Naive thymus-derived CD4-positive, alpha-beta T cell (primary cell): ENCODE data around the gene PTGES2. TPM values are rescaled to one million over a fixed set of nuclear protein-coding genes. Genes with fewer than 3 reads are reported as not detected.

Experiments used
- ATAC-seq: fragments of 150-1000 bp; cut with Tn5 transposase; 2 replicates; pipeline ENCODE4 v1.10.0; 2021; ENCODE audit warnings: mild to moderate bottlenecking, moderate library complexity
- CTCF ChIA-PET: fragments of 350-600 bp; sonication (Branson Sonifier 250); formaldehyde crosslinking; loops from one replicate; lab custom pipeline; 2021; ENCODE audit warnings: antibody characterized with exemption; lab: Charles Lee
- POLR2A ChIA-PET: fragments of 350-600 bp; sonication (Branson Sonifier 250); formaldehyde crosslinking; loops from one replicate; lab custom pipeline; 2021; ENCODE audit warnings: antibody characterized with exemption, inconsistent platforms; lab: Charles Lee
- DNase-seq, 9 donors: peaks; one replicate each; pipeline versions ENCODE4 v3.0.0 to v3.0.0-alpha.2; 2020 to 2022; ENCODE audit warnings: mixed read lengths in 1 of 9
- H3K27ac ChIP-seq: one replicate; pipeline ENCODE4 v1.7.0; 2013; ENCODE audit warnings: mild to moderate bottlenecking, low read depth, low read length, moderate library complexity
- H3K27me3 ChIP-seq, 2 donors: one replicate each; pipeline ENCODE4 v1.7.0; 2013; ENCODE audit warnings: low read length in 2 of 2, mild to moderate bottlenecking in 2 of 2, moderate library complexity in 2 of 2; ENCODE audit not compliant: control insufficient read depth in 2 of 2, insufficient read depth in 2 of 2
- H3K36me3 ChIP-seq, 3 experiments: 1 replicate in 2 of 3; 2 replicates in 1 of 3; pipeline ENCODE4 v1.7.0; 2013; ENCODE audit warnings: low read length in 3 of 3, mild to moderate bottlenecking in 3 of 3, moderate library complexity in 1 of 3; ENCODE audit not compliant: insufficient read depth in 3 of 3, control insufficient read depth in 2 of 3
- H3K4me1 ChIP-seq, 2 donors: one replicate each; pipeline ENCODE4 v1.7.0; 2013; ENCODE audit warnings: low read length in 2 of 2, mild to moderate bottlenecking in 2 of 2, moderate library complexity in 1 of 2; ENCODE audit not compliant: control insufficient read depth in 2 of 2, insufficient read depth in 2 of 2
- H3K4me3 ChIP-seq: 2 replicates; pipeline ENCODE4 v1.7.0; 2013; ENCODE audit warnings: mild to moderate bottlenecking, low read length
- H3K9me3 ChIP-seq, 3 experiments: 1 replicate in 2 of 3; 2 replicates in 1 of 3; pipeline ENCODE4 v1.7.0; 2013; ENCODE audit warnings: low read length in 3 of 3; ENCODE audit not compliant: control insufficient read depth in 2 of 3
- H3K27ac Mint-ChIP-seq, 9 donors: one replicate each; pipeline ENCODE4 v1.8.0; 2020 to 2022; ENCODE audit warnings: mixed read lengths in 9 of 9, mild to moderate bottlenecking in 8 of 9, moderate library complexity in 5 of 9, inconsistent platforms in 2 of 9
- H3K27me3 Mint-ChIP-seq, 5 donors: one replicate each; pipeline ENCODE4 v1.8.0; 2021 to 2022; ENCODE audit warnings: mixed read lengths in 5 of 5, mild to moderate bottlenecking in 1 of 5
- H3K36me3 Mint-ChIP-seq, 5 donors: one replicate each; pipeline ENCODE4 v1.8.0; 2020 to 2022; ENCODE audit warnings: mixed read lengths in 5 of 5, mild to moderate bottlenecking in 3 of 5, inconsistent platforms in 1 of 5
- H3K4me1 Mint-ChIP-seq, 7 donors: one replicate each; pipeline ENCODE4 v1.8.0; 2020 to 2022; ENCODE audit warnings: mixed read lengths in 7 of 7, mild to moderate bottlenecking in 3 of 7, inconsistent platforms in 1 of 7
- H3K4me3 Mint-ChIP-seq, 10 donors: one replicate each; pipeline ENCODE4 v1.8.0; 2020 to 2022; ENCODE audit warnings: mild to moderate bottlenecking in 10 of 10, mixed read lengths in 10 of 10, moderate library complexity in 6 of 10, inconsistent platforms in 2 of 10
- H3K9me3 Mint-ChIP-seq, 11 donors: one replicate each; pipeline ENCODE4 v1.8.0; 2020 to 2022; ENCODE audit warnings: mixed read lengths in 11 of 11, mild to moderate bottlenecking in 4 of 11, inconsistent platforms in 1 of 11, moderate library complexity in 1 of 11
- intact Hi-C, 2 donors: fragments of 100-400 bp; cut with micrococcal nuclease; formaldehyde crosslinking; loops; one replicate each; pipeline ENCODE4 v1.15.1; 2023
- polyA plus RNA-seq, 2 donors: library from polyadenylated mRNA; unstranded; fragments of 300-500 nt; fragmentation: Illumina TruSeq; gene quantifications; one replicate each; pipeline ENCODE4 v1.2.3, GENCODE V29; 2021
- total RNA-seq, 6 experiments: library from RNA in 5 of 6; stranded (reverse) in 5 of 6; gene quantifications; 1 replicate in 5 of 6; 2 replicates in 1 of 6; pipeline ENCODE4 v1.2.3 and lab custom pipeline; 2021 to 2026

PTGES2 gene
- total and polyA plus RNA-seq, 7 experiments from 2014 or later, result 32.3 to 70.8 (median 60.8) TPM

DNA sequence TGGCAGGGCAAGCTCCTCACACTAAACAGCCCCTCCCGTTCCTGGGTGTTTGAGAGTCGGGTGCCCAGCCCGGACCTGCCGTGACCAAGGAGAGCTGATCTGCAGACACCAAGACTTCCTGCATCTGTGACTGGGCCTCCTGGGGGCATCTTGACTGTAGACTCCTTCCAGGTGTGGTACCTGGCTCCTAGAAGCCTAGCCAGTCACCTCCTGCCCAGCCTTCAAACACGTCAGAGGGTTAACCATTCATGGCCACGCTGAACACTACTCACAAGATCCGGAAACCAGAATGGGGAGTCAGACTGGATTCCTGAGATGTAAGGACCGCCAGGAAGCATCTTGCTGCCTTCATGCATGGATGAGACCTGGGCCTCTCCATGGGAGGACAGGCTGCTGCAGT, 18.0 kb upstream of the PTGES2 start:
- ATAC-seq (no peak), DNase-seq (no peak)
- H3K9me3 ChIP-seq, result no peaks in the 10 kb centered on the region
- H3K27ac Mint-ChIP-seq, result no peak overlapping the region
- no peaks in the 10 kb centered on the region for H3K27me3 ChIP-seq
- H3K27ac ChIP-seq, result no peak overlapping the region
- H3K4me1 Mint-ChIP-seq, result peaks cover 12 to 25% (median 17%) of the 10 kb centered on the region in 7 donors
- ChIA-PET POLR2A (interaction anchor here (0.6 kb wide), 1 partner anchor 361 kb away, joined by 3 read pairs; no protein-coding TSS in a partner anchor), CTCF (no interaction called here)
- no peak overlapping the region for H3K4me3 Mint-ChIP-seq
- no peaks in the 10 kb centered on the region for H3K36me3 ChIP-seq
- peaks cover 0 to 4% (median 0%) of the 10 kb centered on the region in 5 donors for H3K36me3 Mint-ChIP-seq
- no peaks in the 10 kb centered on the region for H3K27me3 Mint-ChIP-seq
- no peaks in the 10 kb centered on the region for H3K9me3 Mint-ChIP-seq
- intact Hi-C loops, result no loop called here
- peaks cover 0 to 16% of the 10 kb centered on the region in 2 donors for H3K4me1 ChIP-seq
- no peak overlapping the region for H3K4me3 ChIP-seq

DNA sequence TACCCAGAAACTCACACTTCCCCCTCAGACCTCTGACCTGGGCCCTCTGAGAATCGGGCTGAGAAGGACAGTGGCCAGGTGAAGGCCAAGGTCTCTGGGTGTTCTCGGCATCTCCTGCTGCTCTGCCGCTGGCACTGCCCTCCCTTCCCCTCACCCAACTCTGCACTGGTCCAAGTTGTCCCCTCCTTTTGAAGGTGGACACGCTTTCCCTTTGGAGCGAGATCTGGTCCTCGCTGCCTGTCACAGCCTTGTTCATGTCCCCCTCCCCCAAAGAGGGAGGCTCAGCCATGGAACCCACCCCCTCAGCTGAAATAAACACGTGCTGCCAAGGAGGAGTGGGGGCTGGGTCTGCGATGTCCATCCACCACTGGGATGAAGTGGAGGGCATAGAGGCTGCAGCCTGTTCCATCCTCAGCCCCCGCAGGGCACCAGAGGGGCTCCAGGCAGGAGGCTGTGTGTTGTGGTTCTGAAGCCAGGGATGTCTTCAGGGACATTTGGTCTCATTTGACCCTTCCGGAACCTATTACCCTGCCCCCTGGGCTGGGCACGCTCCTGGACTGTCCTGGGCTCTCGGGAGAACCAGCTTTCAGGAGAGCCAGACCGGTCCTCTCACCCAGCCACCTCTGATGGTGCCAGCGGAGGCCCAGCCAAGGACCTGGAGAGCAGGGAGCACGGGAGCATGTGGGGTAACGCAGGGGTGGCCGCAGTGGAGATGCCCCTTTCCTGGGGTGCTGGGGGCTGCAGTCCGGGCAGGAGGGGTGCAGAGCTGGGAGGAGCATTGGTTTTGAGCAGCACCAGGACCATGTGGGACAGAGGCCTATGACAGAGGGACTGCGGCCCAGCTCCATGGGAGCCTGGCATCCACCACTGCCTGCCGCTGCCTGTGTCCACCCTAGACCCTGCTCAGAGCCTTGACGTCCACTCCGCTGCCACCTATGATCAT, 17.0 kb upstream of the PTGES2 start:
- no peak for ATAC-seq
- Histone ChIP-seq H3K27me3 (no peaks in the 10 kb centered on the region), H3K9me3 (no peaks in the 10 kb centered on the region), H3K36me3 (no peaks in the 10 kb centered on the region), H3K4me3 (no peak overlapping the region), H3K27ac (no peak overlapping the region), H3K4me1 (peaks cover 0 to 16% of the 10 kb centered on the region in 2 donors)
- Mint-ChIP-seq H3K9me3 (no peaks in the 10 kb centered on the region), H3K36me3 (peaks cover 0 to 4% (median 0%) of the 10 kb centered on the region in 5 donors), H3K4me3 (no peak overlapping the region), H3K27ac (no peak overlapping the region), H3K27me3 (no peaks in the 10 kb centered on the region), H3K4me1 (peaks cover 11 to 25% (median 17%) of the 10 kb centered on the region in 7 donors)
- intact Hi-C loops, result no loop called here
- POLR2A ChIA-PET, result no interaction called here
- CTCF ChIA-PET, result no interaction called here
- DNase-seq, result no peak

DNA sequence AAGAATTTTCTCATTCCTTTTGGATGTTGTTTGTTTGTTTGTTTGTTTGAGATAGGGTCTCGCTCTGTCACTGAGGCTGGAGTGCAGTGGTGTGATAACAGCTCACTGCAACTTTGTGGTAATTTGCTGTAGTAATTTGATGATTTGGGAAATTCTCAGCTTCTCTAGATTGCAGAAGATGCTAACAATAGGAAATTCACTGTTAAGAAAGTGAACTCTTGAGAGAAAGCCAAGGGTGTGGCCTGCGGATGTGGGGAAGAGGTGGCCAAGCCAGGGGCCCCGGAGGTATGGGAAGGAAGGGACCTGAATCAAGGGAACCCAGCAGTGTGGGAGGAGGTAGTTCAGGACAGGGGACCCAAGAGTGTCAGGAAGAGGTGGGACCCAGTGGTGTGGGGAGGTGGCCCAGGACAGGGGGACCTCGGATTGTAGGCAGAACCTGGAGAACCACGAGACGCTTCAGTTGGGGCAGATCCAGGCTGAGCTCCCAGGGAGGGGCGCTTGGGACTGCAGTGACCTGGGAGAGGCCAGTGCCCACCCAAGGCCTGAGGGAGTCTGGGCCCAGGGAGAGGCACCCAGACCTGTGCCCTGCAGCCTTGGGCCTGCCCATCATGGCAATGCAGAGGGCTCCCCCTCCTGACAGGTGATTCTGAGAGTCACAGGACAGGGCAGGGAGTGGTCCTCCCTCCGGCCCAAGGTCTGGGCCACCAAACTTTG, 16.2 kb upstream of the PTGES2 start:
- Mint-ChIP-seq H3K27ac (peak overlapping the region in 3 of 9 donors; percentile 9 to 75 (median 55)), H3K36me3 (peaks cover 0 to 4% (median 0%) of the 10 kb centered on the region in 5 donors), H3K4me3 (peak overlapping the region in 3 of 10 donors; percentile 23 to 35 (median 31)), H3K4me1 (peaks cover 11 to 25% (median 17%) of the 10 kb centered on the region in 7 donors), H3K27me3 (no peaks in the 10 kb centered on the region), H3K9me3 (no peaks in the 10 kb centered on the region)
- Histone ChIP-seq H3K27me3 (no peaks in the 10 kb centered on the region), H3K4me3 (no peak overlapping the region), H3K36me3 (no peaks in the 10 kb centered on the region), H3K9me3 (no peaks in the 10 kb centered on the region), H3K4me1 (peaks cover 0 to 16% of the 10 kb centered on the region in 2 donors), H3K27ac (no peak overlapping the region)
- intact Hi-C loops, result no loop called here
- no peak for DNase-seq
- ATAC-seq, result no peak
- CTCF ChIA-PET, result interaction anchor here (0.8 kb wide), 1 partner anchor 26 kb away, joined by 3 read pairs; no protein-coding TSS in a partner anchor
- POLR2A ChIA-PET, result interaction anchor here (1.4 to 1.5 kb wide), 2 partner anchors 15 to 16 kb away, joined by 4 to 6 read pairs; no protein-coding TSS in a partner anchor

DNA sequence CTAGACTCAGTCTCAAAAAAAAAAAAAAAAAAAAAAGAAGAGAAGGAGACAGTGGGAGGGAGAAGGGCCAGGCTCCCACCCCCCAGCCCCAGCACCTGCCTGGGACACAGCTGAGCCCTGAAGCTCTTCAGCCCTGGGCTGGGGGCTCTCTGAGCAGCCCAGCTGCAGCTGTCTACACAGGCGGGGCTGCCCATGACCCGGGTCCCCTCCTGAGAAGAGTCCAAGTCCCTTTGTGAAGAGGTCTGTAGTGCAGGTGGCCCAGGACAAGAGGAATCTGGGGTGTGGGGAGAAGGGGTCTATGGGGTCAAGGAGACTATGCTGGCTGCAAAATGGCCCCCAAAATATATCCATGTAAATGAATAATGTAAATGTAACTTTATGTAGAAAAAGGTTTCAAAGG, 15.1 kb upstream of the PTGES2 start:
- H3K27ac Mint-ChIP-seq, result peak overlapping the region in 4 of 9 donors; percentile 61 to 85 (median 77)
- Histone ChIP-seq H3K9me3 (no peaks in the 10 kb centered on the region), H3K4me1 (peaks cover 0 to 16% of the 10 kb centered on the region in 2 donors), H3K36me3 (no peaks in the 10 kb centered on the region), H3K27ac (no peak overlapping the region), H3K4me3 (no peak overlapping the region), H3K27me3 (no peaks in the 10 kb centered on the region)
- peak overlapping the region in 4 of 10 donors; percentile 57 to 87 (median 74) for H3K4me3 Mint-ChIP-seq
- no peaks in the 10 kb centered on the region for H3K9me3 Mint-ChIP-seq
- no peak for ATAC-seq
- intact Hi-C loops, result loop anchor here in 1 of 2 donors (1.0 kb wide), 1 partner anchor 14 kb away; no protein-coding TSS in a partner anchor
- ChIA-PET POLR2A (interaction anchor here (1.4 to 1.7 kb wide), 3 partner anchors 9 to 17 kb away, joined by 4 to 7 read pairs (median 6); no protein-coding TSS in a partner anchor), CTCF (interaction anchor here (0.8 to 1.5 kb wide), 2 partner anchors 14 to 25 kb away, joined by 3 to 6 read pairs; no protein-coding TSS in a partner anchor)
- no peaks in the 10 kb centered on the region for H3K27me3 Mint-ChIP-seq
- H3K36me3 Mint-ChIP-seq, result peaks cover 0 to 4% (median 0%) of the 10 kb centered on the region in 5 donors
- DNase-seq, result no peak
- H3K4me1 Mint-ChIP-seq, result peaks cover 11 to 25% (median 17%) of the 10 kb centered on the region in 7 donors

DNA sequence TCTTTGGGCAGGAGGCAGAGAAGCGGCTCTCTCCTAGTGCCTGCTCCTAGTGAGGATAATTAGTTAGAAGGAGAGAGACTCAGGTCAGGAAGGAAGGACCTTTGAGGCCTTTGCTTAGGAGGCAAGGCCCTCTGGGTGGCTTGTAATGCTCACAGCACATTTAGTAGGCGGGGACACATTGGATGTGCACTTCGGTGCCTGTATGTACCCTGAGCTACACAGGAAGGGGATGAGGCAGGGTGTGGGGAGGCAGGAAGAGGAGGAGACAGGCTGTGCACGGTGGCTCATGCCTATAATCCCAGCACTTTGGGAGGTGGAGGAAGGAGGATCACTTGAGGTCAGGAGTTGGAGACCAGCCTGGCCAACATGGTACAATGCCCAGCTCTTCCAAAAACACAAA, 14.5 kb upstream of the PTGES2 start:
- H3K27me3 ChIP-seq, result no peaks in the 10 kb centered on the region
- peak overlapping the region; percentile 54 to 87 (median 69) for H3K4me3 Mint-ChIP-seq
- H3K27ac ChIP-seq, result no peak overlapping the region
- H3K9me3 ChIP-seq, result no peaks in the 10 kb centered on the region
- CTCF ChIA-PET, result interaction anchor here (1.5 kb wide), 1 partner anchor 13 kb away, joined by 6 read pairs; no protein-coding TSS in a partner anchor
- peak overlapping the region; percentile 61 to 93 (median 83) for H3K27ac Mint-ChIP-seq
- H3K27me3 Mint-ChIP-seq, result no peaks in the 10 kb centered on the region
- peak overlapping the region; percentile 23 for H3K4me3 ChIP-seq
- DNase-seq (peak in 5 of 9 donors; percentile 26 to 38 (median 29)), ATAC-seq (no peak)
- peaks cover 11 to 25% (median 17%) of the 10 kb centered on the region in 7 donors for H3K4me1 Mint-ChIP-seq
- H3K4me1 ChIP-seq, result peaks cover 0 to 16% of the 10 kb centered on the region in 2 donors
- H3K36me3 Mint-ChIP-seq, result peaks cover 0 to 4% (median 0%) of the 10 kb centered on the region in 5 donors
- H3K9me3 Mint-ChIP-seq, result no peaks in the 10 kb centered on the region
- POLR2A ChIA-PET, result interaction anchor here (0.9 to 1.7 kb wide), 4 partner anchors 10 to 17 kb away, joined by 3 to 7 read pairs (median 5); no protein-coding TSS in a partner anchor
- no peaks in the 10 kb centered on the region for H3K36me3 ChIP-seq
- intact Hi-C loops, result loop anchor here in 1 of 2 donors (1.0 kb wide), 1 partner anchor 14 kb away; no protein-coding TSS in a partner anchor

DNA sequence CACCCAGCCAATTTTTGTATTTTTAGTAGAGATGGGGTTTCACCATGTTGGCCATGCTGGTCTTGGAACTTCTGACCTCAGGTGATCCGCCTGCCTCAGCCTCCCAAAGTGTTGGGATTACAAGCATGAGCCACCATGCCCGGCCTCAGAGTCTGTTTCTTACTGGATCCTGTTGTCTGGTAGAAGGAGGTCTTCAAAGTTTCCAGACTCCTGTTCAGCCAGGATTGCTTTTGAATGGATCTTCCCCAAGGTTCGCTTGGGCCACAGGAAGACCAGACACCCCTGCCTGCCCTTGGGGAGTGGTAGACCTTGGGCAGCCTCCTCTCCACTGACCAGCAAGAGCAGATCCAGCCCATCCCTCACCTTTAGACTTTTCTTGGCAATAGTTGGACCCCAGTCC, 14.1 kb upstream of the PTGES2 start:
- H3K4me3 Mint-ChIP-seq, result peak overlapping the region in 4 of 10 donors; percentile 69 to 87 (median 78)
- peak overlapping the region; percentile 23 for H3K4me3 ChIP-seq
- no peaks in the 10 kb centered on the region for H3K27me3 ChIP-seq
- peaks cover 11 to 25% (median 17%) of the 10 kb centered on the region in 7 donors for H3K4me1 Mint-ChIP-seq
- ChIA-PET POLR2A (interaction anchor here (0.9 to 1.7 kb wide), 2 partner anchors 10 to 12 kb away, joined by 3 to 7 read pairs; no protein-coding TSS in a partner anchor), CTCF (interaction anchor here (1.5 kb wide), 1 partner anchor 13 kb away, joined by 6 read pairs; no protein-coding TSS in a partner anchor)
- intact Hi-C loops, result loop anchor here in 1 of 2 donors (1.0 kb wide), 1 partner anchor 13 kb away; no protein-coding TSS in a partner anchor
- H3K27ac Mint-ChIP-seq, result peak overlapping the region in 8 of 9 donors; percentile 61 to 93 (median 78)
- no peak overlapping the region for H3K27ac ChIP-seq
- H3K9me3 Mint-ChIP-seq, result no peaks in the 10 kb centered on the region
- no peaks in the 10 kb centered on the region for H3K9me3 ChIP-seq
- no peak for ATAC-seq
- H3K27me3 Mint-ChIP-seq, result no peaks in the 10 kb centered on the region
- peaks cover 0 to 4% (median 0%) of the 10 kb centered on the region in 5 donors for H3K36me3 Mint-ChIP-seq
- DNase-seq, result no peak
- H3K36me3 ChIP-seq, result no peaks in the 10 kb centered on the region
- H3K4me1 ChIP-seq, result peaks cover 0 to 16% of the 10 kb centered on the region in 2 donors
